ENCODE data around the gene PTPA.

DNA sequence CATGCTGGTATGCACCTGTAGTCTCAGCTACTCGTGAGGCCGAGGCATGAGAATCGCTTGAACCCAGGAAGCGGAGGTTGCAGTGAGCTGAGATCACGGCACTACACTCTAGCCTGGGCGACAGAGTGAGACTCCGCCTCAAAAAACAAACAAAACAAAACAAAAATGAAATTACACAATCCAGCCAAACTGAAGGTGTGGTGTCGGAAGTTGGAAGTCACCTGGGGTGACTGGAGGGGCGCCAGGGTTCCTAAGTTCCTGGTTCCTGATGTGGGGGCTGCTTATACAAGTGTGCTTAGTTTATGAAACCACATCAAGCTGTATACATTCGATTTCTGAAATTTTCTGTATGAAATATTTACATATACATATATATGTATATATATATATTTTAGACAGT lies 34.0 kb upstream of the PTPA start:
- TF ChIP-seq, protein P1, sequence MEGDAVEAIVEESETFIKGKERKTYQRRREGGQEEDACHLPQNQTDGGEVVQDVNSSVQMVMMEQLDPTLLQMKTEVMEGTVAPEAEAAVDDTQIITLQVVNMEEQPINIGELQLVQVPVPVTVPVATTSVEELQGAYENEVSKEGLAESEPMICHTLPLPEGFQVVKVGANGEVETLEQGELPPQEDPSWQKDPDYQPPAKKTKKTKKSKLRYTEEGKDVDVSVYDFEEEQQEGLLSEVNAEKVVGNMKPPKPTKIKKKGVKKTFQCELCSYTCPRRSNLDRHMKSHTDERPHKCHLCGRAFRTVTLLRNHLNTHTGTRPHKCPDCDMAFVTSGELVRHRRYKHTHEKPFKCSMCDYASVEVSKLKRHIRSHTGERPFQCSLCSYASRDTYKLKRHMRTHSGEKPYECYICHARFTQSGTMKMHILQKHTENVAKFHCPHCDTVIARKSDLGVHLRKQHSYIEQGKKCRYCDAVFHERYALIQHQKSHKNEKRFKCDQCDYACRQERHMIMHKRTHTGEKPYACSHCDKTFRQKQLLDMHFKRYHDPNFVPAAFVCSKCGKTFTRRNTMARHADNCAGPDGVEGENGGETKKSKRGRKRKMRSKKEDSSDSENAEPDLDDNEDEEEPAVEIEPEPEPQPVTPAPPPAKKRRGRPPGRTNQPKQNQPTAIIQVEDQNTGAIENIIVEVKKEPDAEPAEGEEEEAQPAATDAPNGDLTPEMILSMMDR (conservative IDR thresholded peaks at IDR 0.05), result no peak
- TF ChIP-seq EZH2 (IDR thresholded peaks at IDR 0.05; ENCODE audit: low read depth), result no peak

Measured in PC-9 (cell line).